AG04450 (cell line): ENCODE data around the gene IRF1. TPM values are rescaled to one million over a fixed set of nuclear protein-coding genes. Genes with fewer than 3 reads are reported as not detected.

Source experiments
- CTCF ChIA-PET: fragments of 300-600, 350-600 bp; formaldehyde crosslinking; extraction: SDS; loops from one replicate; lab custom pipeline; 2022; ENCODE audit warnings: antibody characterized with exemption, inconsistent platforms; lab: Charles Lee
- POLR2A ChIA-PET: fragments of 350-600 bp; formaldehyde crosslinking; extraction: SDS; loops from one replicate; lab custom pipeline; 2021; ENCODE audit warnings: antibody characterized with exemption, inconsistent platforms; lab: Yijun Ruan, JAX
- DNase-seq: peaks from one replicate; pipeline ENCODE4 v3.0.0-alpha.2; 2011; ENCODE audit warnings: low read depth, low spot score
- H3K27ac ChIP-seq: one replicate; pipeline ENCODE4 v1.5.1; 2012; ENCODE audit warnings: low read depth, low read length, control low read depth
- H3K27me3 ChIP-seq: one replicate; pipeline ENCODE4 v1.6.0; 2012; ENCODE audit warnings: low read length; ENCODE audit not compliant: control insufficient read depth, insufficient read depth
- H3K4me3 ChIP-seq: 2 replicates; pipeline ENCODE4 v1.5.1; 2011; ENCODE audit warnings: mild to moderate bottlenecking, low read depth, low read length, control low read depth
- H3K9me3 ChIP-seq: 2 replicates; pipeline ENCODE4 v1.5.1; 2012; ENCODE audit warnings: low read length; ENCODE audit not compliant: control insufficient read depth, insufficient read depth
- polyA plus RNA-seq: library from polyadenylated mRNA; depleted of rRNA; stranded (reverse); fragments of >200 nt; gene quantifications from 2 replicates; pipeline ENCODE4 v1.2.3, GENCODE V29; 2011
- TF ChIP-seq, protein P1 (sequence below): IDR thresholded peaks from 2 replicates; pipeline ENCODE4 v1.5.1; 2011; ENCODE audit warnings: low read depth, low read length, control low read depth, inconsistent platforms

The IRF1 gene
- polyA plus RNA-seq, 1 experiment = 22.6 TPM

DNA sequence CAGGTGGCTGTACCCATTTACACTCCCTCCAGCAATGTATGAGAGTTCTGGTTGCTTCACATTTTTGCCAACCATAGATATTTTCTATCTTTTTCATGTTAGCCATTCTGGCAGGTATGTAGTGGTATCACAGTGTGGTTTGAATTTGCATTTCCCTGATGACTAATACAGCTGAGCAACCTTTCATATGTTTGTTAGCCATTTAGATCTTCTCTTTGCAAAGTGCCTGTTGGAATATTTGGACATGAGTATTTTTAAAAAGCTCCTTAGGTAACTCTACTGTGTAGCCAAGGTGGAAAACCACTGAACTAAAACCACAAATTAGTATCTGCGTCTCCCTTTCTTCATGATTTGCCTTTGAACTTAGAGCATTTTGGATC, 31.9 kb downstream of the IRF1 start:
- H3K4me3 ChIP-seq = no peak overlapping the region
- DNase-seq = no peak
- POLR2A ChIA-PET = interaction anchor here (0.6 to 2.6 kb wide), 7 partner anchors 11 to 71 kb away, joined by 3 to 28 read pairs (median 4); partner anchors contain the start of gene IRF1
- TF ChIP-seq, protein P1, sequence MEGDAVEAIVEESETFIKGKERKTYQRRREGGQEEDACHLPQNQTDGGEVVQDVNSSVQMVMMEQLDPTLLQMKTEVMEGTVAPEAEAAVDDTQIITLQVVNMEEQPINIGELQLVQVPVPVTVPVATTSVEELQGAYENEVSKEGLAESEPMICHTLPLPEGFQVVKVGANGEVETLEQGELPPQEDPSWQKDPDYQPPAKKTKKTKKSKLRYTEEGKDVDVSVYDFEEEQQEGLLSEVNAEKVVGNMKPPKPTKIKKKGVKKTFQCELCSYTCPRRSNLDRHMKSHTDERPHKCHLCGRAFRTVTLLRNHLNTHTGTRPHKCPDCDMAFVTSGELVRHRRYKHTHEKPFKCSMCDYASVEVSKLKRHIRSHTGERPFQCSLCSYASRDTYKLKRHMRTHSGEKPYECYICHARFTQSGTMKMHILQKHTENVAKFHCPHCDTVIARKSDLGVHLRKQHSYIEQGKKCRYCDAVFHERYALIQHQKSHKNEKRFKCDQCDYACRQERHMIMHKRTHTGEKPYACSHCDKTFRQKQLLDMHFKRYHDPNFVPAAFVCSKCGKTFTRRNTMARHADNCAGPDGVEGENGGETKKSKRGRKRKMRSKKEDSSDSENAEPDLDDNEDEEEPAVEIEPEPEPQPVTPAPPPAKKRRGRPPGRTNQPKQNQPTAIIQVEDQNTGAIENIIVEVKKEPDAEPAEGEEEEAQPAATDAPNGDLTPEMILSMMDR = no peak
- H3K9me3 ChIP-seq = no peaks in the 10 kb centered on the region
- CTCF ChIA-PET = interaction anchor here (1.2 kb wide), 1 partner anchor 35 kb away, joined by 3 read pairs; no protein-coding TSS in a partner anchor
- H3K27ac ChIP-seq = peak overlapping the region; percentile 95
- no peaks in the 10 kb centered on the region for H3K27me3 ChIP-seq

DNA sequence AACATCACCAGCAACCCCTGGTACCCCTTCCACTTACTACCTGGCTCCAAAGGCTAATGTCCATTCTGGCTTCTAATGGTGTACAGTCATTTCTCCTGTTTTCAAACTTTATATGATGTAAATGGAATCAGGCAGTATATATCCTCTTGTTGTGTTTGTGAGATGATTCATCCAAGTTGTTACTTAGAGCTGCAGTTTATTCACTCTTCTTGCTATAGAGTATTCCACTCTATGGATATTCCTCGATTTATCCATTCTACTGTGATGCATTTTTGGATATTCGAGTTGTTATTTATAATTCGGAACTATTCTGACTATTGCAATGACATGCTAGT, 32.4 kb downstream of the IRF1 start:
- Histone ChIP-seq H3K9me3 (no peaks in the 10 kb centered on the region), H3K27me3 (no peaks in the 10 kb centered on the region), H3K27ac (peak overlapping the region; percentile 90), H3K4me3 (no peak overlapping the region)
- TF ChIP-seq, protein P1 = no peak
- ChIA-PET CTCF (interaction anchor here (1.6 kb wide), 2 partner anchors 38 to 42 kb away, joined by 4 to 5 read pairs; no protein-coding TSS in a partner anchor), POLR2A (interaction anchor here (0.6 to 2.6 kb wide), 8 partner anchors 11 to 70 kb away, joined by 3 to 28 read pairs (median 4); partner anchors contain the start of gene IRF1)
- DNase-seq = no peak

DNA sequence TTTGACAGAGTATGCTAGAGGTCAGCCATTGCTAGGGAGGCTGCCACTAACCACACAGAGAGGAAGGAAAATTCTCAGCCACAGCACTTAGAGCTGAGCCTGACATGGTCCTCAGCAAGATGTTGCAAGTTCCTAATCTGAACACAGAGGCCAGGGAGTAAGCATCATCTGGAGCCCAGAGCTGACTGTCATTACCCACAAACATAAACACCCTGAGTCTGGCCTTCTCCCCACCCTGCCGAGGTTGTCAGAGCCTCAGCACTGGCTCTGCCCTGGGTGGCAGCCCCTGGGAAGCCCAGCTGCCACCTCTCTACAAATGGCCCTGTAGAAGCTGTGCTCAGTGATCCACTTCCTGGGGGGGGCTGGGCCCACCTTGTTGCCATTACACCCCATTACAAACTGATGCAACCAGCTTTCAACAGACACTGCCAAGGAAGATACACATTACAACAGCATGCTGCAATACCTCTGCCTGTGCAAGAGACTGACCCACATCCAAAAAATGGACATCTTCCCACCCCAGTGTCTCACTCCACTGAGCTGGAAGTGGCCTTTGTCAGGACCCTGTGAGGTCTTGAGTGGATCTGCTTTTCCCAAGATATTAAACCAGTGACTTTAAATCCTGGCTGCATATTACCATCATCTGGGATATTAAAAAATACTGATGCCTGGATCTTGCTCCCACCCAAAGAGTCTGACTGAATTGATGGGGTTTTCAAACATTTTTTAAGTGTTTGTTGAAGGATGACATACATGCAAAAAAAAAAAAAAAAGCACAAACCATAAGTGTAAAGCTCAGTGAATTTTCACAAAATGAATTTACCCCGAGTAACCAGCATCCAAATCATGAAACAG, 33.0 kb downstream of the IRF1 start:
- ChIA-PET CTCF (interaction anchor here (0.8 to 1.6 kb wide), 7 partner anchors 12 to 267 kb away, joined by 3 to 14 read pairs (median 4); no protein-coding TSS in a partner anchor), POLR2A (interaction anchor here (0.6 to 2.6 kb wide), 12 partner anchors 10 to 69 kb away, joined by 3 to 28 read pairs (median 4); partner anchors contain the start of gene IRF1)
- no peak for DNase-seq
- Histone ChIP-seq H3K4me3 (no peak overlapping the region), H3K27me3 (no peaks in the 10 kb centered on the region), H3K9me3 (no peaks in the 10 kb centered on the region), H3K27ac (peak overlapping the region; percentile 90)
- TF ChIP-seq, protein P1 = no peak

DNA sequence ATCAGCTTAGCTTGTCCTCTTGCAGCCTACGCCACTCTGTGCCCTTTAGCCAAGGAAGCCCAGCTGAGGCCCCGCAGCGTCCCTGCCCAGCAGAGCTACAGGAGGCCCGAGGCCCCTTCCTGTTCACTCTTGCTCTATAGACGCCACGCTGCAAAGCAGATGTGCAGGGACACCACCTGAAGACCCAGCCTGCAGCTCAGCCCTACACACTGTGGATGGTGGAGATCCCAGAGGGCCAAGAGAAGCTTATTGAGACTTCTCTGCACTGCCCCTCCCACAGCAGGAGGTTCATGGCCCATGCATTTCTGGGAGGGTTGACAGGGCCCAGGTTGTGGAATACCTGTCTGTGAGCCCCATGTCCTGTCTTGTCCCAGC, 33.6 kb downstream of the IRF1 start:
- no peak overlapping the region for H3K4me3 ChIP-seq
- H3K27ac ChIP-seq = peak overlapping the region; percentile 90
- no peak for DNase-seq
- ChIA-PET CTCF (interaction anchor here (0.8 to 1.6 kb wide), 7 partner anchors 13 to 266 kb away, joined by 3 to 14 read pairs (median 4); no protein-coding TSS in a partner anchor), POLR2A (interaction anchor here (0.9 to 2.6 kb wide), 9 partner anchors 17 to 41 kb away, joined by 3 to 28 read pairs (median 5); partner anchors contain the start of gene IRF1)
- H3K9me3 ChIP-seq = no peaks in the 10 kb centered on the region
- TF ChIP-seq, protein P1 = no peak
- no peaks in the 10 kb centered on the region for H3K27me3 ChIP-seq
